ENCODE measurements around the gene MN1. TPM values are rescaled to one million over a fixed set of nuclear protein-coding genes. Genes with fewer than 3 reads are reported as not detected.

MN1 gene
- 0.44 TPM for total RNA-seq (2013)
- polyA plus RNA-seq (under 1 TPM; 0.06 to 0.38 (median 0.29) TPM), polyA minus RNA-seq (1.8 and 2.5 TPM in 2 replicates), total RNA-seq (16.5 to 151 (median 44.3) reads per million in 11 experiments)

GRCh38 chr22:27801616-27802345 lies at the start of gene MN1:
Gene MN1 (minus strand): TSS chr22:27801756. CDS start chr22:27800543, 1,213 bp downstream.
- H3K9ac ChIP-seq (ENCODE audit: insufficient read depth, low read length, poor library complexity, severe bottlenecking): peak within 1 kb of the TSS; percentile 43
- peak within 1 kb of the TSS; percentile 76 to 87 for H3K4me3 Mint-ChIP-seq
- intact Hi-C loops (cut with micrococcal nuclease): loop anchor here (5.0 to 10.0 kb wide), 5 partner anchors 74 to 397 kb away; no protein-coding TSS in a partner anchor
- no peaks in the 10 kb centered on the region for H3K9me3 ChIP-seq (replicated peaks in 1 of 2; ENCODE audit: control insufficient read depth in 1 of 2, insufficient read depth in 1 of 2, low read length in 2 of 2)
- H3K4me1 ChIP-seq (ENCODE audit: control insufficient read depth in 1 of 2, insufficient read depth in 2 of 2, low read length in 2 of 2): peaks cover 13% of the 10 kb centered on the region in 2 donors
- WGBS (ENCODE audit: insufficient coverage): 0% methylated on average over 35 of the region's 59 CpGs
- peaks cover 36 to 61% (median 46%) of the 10 kb centered on the region in 3 donors for H3K27me3 Mint-ChIP-seq (ENCODE audit: low read depth in 3 of 3)
- DNase-seq: peak in 1 of 3 donors; percentile 15
- peaks cover 8% of the 10 kb centered on the region for H3K4me1 Mint-ChIP-seq
- TF ChIP-seq CTCF (IDR thresholded peaks at IDR 0.05): no peak
- no peaks in the 10 kb centered on the region for H3K36me3 ChIP-seq (replicated peaks in 1 of 2; ENCODE audit: control insufficient read depth in 1 of 2, insufficient read depth in 2 of 2, low read length in 2 of 2)
- H2AFZ ChIP-seq (ENCODE audit: insufficient read depth, low read depth, low read length, poor library complexity, severe bottlenecking): peak within 1 kb of the TSS; percentile 65
- H3K36me3 Mint-ChIP-seq: no peaks in the 10 kb centered on the region
- peak within 1 kb of the TSS; percentile 80 for H3K4me2 ChIP-seq (replicated peaks; ENCODE audit: extremely low read depth, low read length, poor library complexity, severe bottlenecking)
- peaks cover 15 to 41% of the 10 kb centered on the region in 2 donors for H3K27me3 ChIP-seq (ENCODE audit: control insufficient read depth in 2 of 2, insufficient read depth in 2 of 2, low read length in 2 of 2)
- H3K79me2 ChIP-seq (ENCODE audit: insufficient read depth, low read length): no peaks in the 10 kb centered on the region
- peak within 1 kb of the TSS in 3 of 7 donors; percentile 25 to 69 (median 45) for H3K27ac Mint-ChIP-seq
- no peak within 1 kb of the TSS for H3K27ac ChIP-seq (ENCODE audit: low read depth in 1 of 2, low read length in 2 of 2)
- no peaks in the 10 kb centered on the region for H4K20me1 ChIP-seq (ENCODE audit: insufficient read depth, low read length)
- peaks cover 0 to 6% (median 3%) of the 10 kb centered on the region in 7 donors for H3K9me3 Mint-ChIP-seq
- H3K4me3 ChIP-seq (replicated peaks in 1 of 3; ENCODE audit: low read depth in 2 of 3, low read length in 3 of 3): peak within 1 kb of the TSS; percentile 48 to 76 (median 55)

GRCh38 chr22:27850000-27850521 lies 48.5 kb upstream of the MN1 start:
- Histone ChIP-seq H3K27ac (ENCODE audit: low read depth in 1 of 2, low read length in 2 of 2) (peak overlapping the region in 1 of 2 donors; percentile 20), H2AFZ (ENCODE audit: insufficient read depth, low read depth, low read length, poor library complexity, severe bottlenecking) (no peak overlapping the region), H3K27me3 (ENCODE audit: control insufficient read depth in 2 of 2, insufficient read depth in 2 of 2, low read length in 2 of 2) (no peaks in the 10 kb centered on the region), H3K4me1 (ENCODE audit: control insufficient read depth in 1 of 2, insufficient read depth in 2 of 2, low read length in 2 of 2) (peaks cover 3 to 5% of the 10 kb centered on the region in 2 donors), H3K79me2 (ENCODE audit: insufficient read depth, low read length) (no peaks in the 10 kb centered on the region), H3K9me3 (replicated peaks in 1 of 2; ENCODE audit: control insufficient read depth in 1 of 2, insufficient read depth in 1 of 2, low read length in 2 of 2) (no peaks in the 10 kb centered on the region), H4K20me1 (ENCODE audit: insufficient read depth, low read length) (no peaks in the 10 kb centered on the region), H3K4me2 (replicated peaks; ENCODE audit: extremely low read depth, low read length, poor library complexity, severe bottlenecking) (no peak overlapping the region), H3K36me3 (replicated peaks in 1 of 2; ENCODE audit: control insufficient read depth in 1 of 2, insufficient read depth in 2 of 2, low read length in 2 of 2) (peaks cover 43 to 87% of the 10 kb centered on the region in 2 donors), H3K4me3 (replicated peaks in 1 of 3; ENCODE audit: low read depth in 2 of 3, low read length in 3 of 3) (no peak overlapping the region), H3K9ac (ENCODE audit: insufficient read depth, low read length, poor library complexity, severe bottlenecking) (no peak overlapping the region)
- H3K9me3 Mint-ChIP-seq: no peaks in the 10 kb centered on the region
- H3K36me3 Mint-ChIP-seq: peaks cover 70 to 76% of the 10 kb centered on the region in 2 donors
- H3K4me3 Mint-ChIP-seq: no peak overlapping the region
- 84% methylated on average over 5 of the region's 6 CpGs for WGBS (ENCODE audit: insufficient coverage)
- DNase-seq: no peak
- no peak for TF ChIP-seq CTCF (IDR thresholded peaks at IDR 0.05)
- H3K4me1 Mint-ChIP-seq: peaks cover 7% of the 10 kb centered on the region
- H3K27ac Mint-ChIP-seq: peak overlapping the region in 1 of 7 donors; percentile 47
- intact Hi-C loops (cut with micrococcal nuclease): no loop called here
- H3K27me3 Mint-ChIP-seq (ENCODE audit: low read depth in 3 of 3): no peaks in the 10 kb centered on the region

Data from CD14-positive monocyte (primary cell).